GM21390 (cell line): ENCODE results near the gene ZDHHC7.
A peak's percentile ranks its signal among the peaks of the same experiment; 100 is the strongest.
"Not testable (repeated sequence)": the region's sequence is repeated elsewhere in the genome, so short reads cannot be mapped to it uniquely, and the experiment has no call there.

ENCODE experiments used
- ATAC-seq: cut with Tn5 transposase; IDR thresholded peaks from one replicate; pipeline ENCODE4 v1.9.1; 2021; ENCODE audit not compliant: unreplicated experiment

The ZDHHC7 gene

DNA sequence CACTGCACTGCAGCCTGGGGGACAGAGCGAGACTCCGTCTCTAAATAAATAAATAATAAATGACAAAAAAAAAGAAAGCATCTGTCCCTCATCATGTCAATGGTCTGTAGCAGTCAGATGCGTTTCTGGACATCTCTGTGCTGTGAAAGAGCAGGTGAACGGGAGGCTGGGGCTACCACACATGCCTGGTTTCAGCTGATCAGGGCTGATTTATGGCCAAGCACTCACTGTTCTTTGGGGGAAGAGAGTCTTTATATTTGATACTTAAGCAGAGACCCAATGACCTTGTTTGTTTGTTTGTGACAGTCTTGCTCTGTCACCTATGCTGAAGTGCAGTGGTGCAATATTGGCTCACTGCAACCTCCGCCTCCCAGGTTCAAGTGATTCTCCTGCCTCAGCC, 33.7 kb upstream of the ZDHHC7 start:
- no peak for ATAC-seq

GRCh38 chr16:85042606-85043005, 31.3 kb upstream of the ZDHHC7 start:
- ATAC-seq, result no peak

DNA sequence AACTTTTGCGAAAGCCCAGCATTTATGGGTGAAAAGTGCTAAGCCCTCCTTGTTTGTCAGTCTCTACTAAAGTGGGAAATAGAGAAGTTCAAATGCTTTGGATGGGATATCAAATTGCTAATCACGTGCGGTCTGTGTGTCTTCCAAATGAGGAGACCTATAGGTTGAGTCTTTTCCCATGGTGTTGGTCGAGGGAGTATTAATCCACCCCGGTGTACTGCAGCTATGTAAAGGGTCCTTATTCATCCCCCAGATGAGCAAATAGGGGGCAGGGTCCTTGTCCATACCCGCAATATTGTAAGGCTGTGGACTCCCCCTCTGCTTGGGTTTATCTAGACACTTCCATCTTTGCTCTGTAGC, 30.8 kb upstream of the ZDHHC7 start:
- ATAC-seq, result no peak

- no peak for ATAC-seq
Observed at GRCh38 chr16:85041219-85042166, 30.2 kb upstream of the ZDHHC7 start.

GRCh38 chr16:85040685-85041084, 29.4 kb upstream of the ZDHHC7 start:
- ATAC-seq, result no peak

- ATAC-seq, result no peak
Observed at GRCh38 chr16:85037721-85038120, 26.4 kb upstream of the ZDHHC7 start.

GRCh38 chr16:85037050-85037410, 25.7 kb upstream of the ZDHHC7 start:
- ATAC-seq, result no peak

DNA sequence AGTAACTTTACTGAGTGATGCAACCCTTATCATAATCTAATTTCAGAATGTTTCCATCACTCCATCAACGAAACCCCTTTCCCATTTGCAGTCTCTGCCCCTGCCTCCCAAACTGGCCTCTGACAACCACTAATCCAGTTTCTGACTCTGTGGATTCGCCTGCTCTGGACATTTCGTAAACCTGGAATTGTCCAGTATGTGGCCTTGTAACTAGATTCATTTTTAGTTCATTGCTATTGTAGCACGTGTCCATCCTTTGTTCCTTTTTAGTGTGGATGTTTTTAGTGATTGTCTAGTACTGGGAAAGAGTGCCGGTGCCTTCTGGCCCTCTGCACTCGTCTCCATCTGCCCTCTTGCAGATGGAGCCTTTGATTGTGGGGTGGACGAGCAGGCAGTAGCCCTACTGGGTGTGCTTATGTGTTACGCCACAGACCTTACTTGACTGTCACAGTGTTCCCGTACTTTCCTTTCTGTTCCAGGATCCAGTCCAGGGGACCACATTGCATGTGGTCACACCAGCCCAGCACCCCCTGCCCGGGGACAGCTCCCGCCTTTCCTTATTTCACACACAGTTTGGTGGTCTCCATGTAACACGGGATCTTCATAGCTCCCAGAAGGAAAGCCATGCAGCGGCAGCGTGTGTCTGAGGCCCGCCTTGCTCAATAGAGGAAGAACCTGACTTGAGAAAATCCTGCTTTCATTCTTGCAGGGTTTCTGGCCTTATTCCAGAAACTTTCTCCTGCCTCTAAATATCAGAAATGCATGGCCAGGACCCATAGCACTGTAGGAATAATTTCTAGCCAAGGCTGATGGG, 25.1 kb upstream of the ZDHHC7 start:
- no peak for ATAC-seq

DNA sequence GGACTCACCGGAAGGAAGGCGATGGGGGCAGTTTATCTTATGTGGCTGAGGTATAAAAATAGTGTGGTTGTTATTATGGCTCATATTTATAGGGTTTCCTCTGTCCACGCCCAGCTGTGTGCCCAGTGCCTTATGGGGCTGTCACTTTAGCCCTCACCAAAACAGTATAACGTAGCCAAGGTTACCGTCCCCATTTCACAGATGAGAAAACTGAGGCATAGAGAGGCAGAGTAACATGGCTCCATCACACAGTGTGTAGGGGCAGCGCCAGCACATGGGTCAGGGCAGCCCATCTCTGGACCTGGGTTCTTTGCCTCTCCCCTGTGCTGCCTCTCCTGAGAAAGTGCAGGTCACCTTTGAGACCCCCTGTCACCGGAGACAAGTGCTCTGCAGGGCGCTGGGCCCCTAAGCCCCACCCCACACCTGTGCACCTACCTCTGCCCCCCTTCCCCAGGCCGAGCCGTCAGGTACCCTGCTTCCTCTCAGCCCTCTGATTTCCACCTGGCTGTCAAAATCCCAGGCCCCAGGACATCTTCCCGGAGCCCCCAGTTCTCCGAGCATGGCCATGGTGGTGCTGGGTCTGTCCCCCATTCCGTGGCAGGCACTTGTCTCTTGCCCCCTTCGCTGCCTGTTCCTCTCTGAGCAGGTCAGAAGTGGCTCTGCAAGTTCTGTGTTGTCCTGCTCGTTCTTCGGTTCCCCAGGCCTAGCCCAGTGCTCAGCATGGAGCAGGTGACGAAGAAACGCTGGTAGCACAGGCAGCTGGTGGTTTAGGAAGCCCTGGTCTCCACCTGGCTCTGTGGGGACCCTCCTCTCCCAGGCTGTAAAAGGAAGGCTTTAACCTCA, 23.5 kb upstream of the ZDHHC7 start:
- ATAC-seq, result no peak

DNA sequence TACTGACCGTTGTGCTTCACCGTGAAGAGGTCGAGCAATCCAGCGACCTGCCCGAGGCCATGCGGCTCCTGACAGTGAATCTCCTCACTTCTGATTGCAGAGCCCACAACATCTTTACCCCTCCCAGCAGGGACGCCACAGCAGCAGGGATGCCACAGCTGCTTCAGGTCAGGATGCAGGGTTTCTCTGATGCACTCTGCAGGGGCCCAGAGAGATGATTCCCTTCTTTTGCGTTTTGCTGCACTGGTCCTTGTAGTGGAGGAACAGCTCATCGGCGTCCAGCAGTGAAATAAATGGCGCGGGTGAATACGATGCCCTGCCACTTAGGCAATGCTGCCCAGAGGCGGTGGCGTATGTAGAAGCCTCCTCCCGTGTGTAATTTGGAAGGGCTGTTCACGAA, 21.8 kb upstream of the ZDHHC7 start:
- no peak for ATAC-seq

- ATAC-seq, result not testable (repeated sequence)
Observed at GRCh38 chr16:85032187-85032586, 20.9 kb upstream of the ZDHHC7 start.

DNA sequence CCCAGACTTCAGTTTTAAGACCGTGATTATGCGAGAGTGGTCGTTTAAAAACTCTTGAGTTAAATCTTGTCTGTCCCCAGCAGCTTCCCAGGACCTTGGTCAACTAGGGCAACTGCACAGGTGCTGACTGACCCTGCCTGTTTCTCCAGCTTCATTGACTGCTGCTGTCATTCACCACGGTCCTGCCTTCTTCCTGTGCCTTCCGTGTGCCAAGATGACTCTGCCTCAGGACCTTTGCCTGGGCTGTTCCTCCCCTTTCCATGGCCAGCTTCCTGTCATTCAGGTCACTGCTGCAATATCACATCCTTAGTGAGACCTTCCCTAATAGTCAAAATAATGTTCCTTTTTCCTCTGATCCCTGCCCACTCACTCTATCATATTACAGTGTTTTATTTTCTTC, 20.1 kb upstream of the ZDHHC7 start:
- ATAC-seq, result no peak

DNA sequence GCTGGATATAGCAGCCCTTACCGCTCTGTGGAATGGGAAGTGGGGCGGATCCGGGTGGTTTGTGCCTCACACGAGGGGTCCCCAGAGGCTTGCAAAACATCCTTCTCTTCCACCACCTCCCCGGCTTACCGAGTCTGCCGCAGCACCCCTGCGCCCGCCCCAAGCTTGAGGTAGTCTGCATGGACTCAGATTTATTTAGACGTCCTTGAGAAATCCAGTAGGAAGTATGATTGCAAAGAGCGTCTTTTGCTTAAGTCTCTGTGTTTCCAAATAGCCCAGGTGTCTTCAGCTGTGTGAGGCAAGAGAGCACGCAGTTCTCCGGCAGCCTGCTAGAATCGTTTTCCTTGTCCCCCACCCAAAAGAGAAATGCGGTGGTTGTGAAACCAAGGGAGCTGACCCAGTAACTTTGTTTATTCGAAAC, 18.7 kb upstream of the ZDHHC7 start:
- no peak for ATAC-seq

DNA sequence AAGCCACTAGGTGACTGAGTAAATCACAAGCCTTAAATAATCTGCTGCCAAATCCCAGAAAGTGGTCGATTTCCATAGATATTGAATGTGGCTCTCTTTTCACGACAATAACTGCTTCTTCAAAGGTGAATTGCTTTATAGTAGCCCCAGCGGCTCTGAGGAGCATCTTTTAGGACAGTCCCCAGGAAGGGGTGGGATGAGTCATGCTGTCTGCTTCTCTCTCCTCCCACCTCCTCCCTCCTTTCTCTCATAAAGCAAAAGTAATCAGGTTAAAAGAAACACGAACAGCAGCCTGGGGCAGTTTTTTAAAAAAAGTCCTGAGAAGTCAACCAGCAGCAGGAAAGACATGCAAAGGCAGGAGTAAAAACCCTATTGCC, 18.1 kb upstream of the ZDHHC7 start:
- ATAC-seq, result no peak

GRCh38 chr16:85028685-85029407, 17.5 kb upstream of the ZDHHC7 start:
- ATAC-seq, result no peak

GRCh38 chr16:85027958-85028684, 16.8 kb upstream of the ZDHHC7 start:
- ATAC-seq, result peak; percentile 21

DNA sequence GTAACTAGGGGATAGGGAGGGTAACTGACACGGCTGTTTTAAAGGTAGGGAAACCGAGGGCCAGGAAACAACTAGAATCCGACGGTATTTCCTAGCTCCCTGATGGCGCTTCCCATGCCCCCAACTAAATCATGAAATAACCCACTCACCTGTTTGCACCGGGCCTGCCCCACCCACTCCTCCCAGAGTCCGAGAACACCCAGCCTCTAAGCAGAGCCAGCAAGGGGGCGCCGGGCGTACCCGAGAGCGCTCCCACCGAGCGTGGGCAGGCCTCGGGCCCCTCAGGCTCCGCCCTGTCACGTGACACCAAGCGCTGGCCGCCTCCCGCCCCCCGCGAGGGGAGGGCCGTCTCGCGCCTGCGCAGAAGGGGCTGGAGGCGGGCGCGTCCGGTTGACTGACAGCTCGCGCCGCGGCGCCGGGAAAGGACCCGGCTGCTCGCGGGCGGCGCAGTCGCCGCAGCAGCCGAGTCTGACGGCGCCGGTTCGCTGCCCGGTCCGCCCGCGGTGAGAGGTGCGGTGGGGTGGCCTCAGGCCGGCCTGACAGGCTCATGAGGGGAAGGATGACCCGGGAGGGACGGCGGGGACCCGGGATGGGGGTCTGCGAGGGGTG, 16.1 kb upstream of the ZDHHC7 start, which contains the start of gene KIAA0513:
KIAA0513 (plus strand) TSS at position 447 of the 609 bp plus-strand sequence. CDS start 39,277 bp downstream, outside the sequence.
- peak; percentile 76 for ATAC-seq

DNA sequence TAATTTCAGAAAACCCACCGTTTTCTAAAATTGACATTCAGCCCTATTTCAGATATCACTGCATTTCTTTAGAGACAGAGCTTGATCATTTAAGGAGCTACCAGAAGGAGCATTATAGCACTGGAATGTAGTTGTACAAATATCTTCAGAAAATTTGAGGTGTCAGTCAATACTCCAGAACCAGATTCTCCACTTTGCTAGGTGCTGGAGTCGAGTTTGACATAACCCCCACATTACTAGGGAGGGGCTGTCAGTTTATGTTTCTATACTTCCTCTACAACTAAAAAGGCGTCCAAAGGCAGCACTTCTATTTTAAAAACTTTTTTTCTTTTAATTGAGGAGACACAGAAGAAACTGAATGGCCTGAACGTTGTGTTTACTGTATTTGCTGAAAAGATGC, 15.4 kb upstream of the ZDHHC7 start:
- no peak for ATAC-seq
